GM19043 (cell line): ENCODE data around the gene GPR153.
"Not testable (repeated sequence)": the region's sequence is repeated elsewhere in the genome, so short reads cannot be mapped to it uniquely, and the experiment has no call there.

Experiments used
- ATAC-seq: cut with Tn5 transposase; IDR thresholded peaks from one replicate; pipeline ENCODE4 v1.9.1; 2021; ENCODE audit warnings: low read depth; ENCODE audit not compliant: unreplicated experiment

The GPR153 gene

GRCh38 chr1:6237093-6237492 lies 23.8 kb downstream of the GPR153 start:
- ATAC-seq = no peak

- no peak for ATAC-seq
Observed at GRCh38 chr1:6235296-6235677, 25.6 kb downstream of the GPR153 start.

GRCh38 chr1:6234502-6235295 lies 26.2 kb downstream of the GPR153 start:
- ATAC-seq = no peak

- ATAC-seq = no peak
Observed at GRCh38 chr1:6233376-6233775, 27.5 kb downstream of the GPR153 start.

GRCh38 chr1:6225651-6226050 lies 35.2 kb downstream of the GPR153 start:
- no peak for ATAC-seq

- no peak for ATAC-seq
Observed at GRCh38 chr1:6224718-6225117, 36.2 kb downstream of the GPR153 start.

GRCh38 chr1:6223617-6224016 lies 37.3 kb downstream of the GPR153 start:
- no peak for ATAC-seq

- ATAC-seq = no peak
Observed at GRCh38 chr1:6222636-6223035, 38.3 kb downstream of the GPR153 start.

GRCh38 chr1:6221210-6221784 lies 39.6 kb downstream of the GPR153 start:
- no peak for ATAC-seq

- no peak for ATAC-seq
Observed at GRCh38 chr1:6220236-6220635, 40.7 kb downstream of the GPR153 start.

GRCh38 chr1:6219641-6220040 lies 41.3 kb downstream of the GPR153 start:
- not testable (repeated sequence) for ATAC-seq

- ATAC-seq = no peak
Observed at GRCh38 chr1:6218375-6219164, 42.3 kb downstream of the GPR153 start.

GRCh38 chr1:6212193-6212959 lies 48.5 kb downstream of the GPR153 start:
- no peak for ATAC-seq

- ATAC-seq = no peak
Observed at GRCh38 chr1:6211731-6212130, 49.2 kb downstream of the GPR153 start.

GRCh38 chr1:6210591-6211355 lies 50.1 kb downstream of the GPR153 start:
- ATAC-seq = no peak

GRCh38 chr1:6209661-6210580 lies 51.0 kb downstream of the GPR153 start:
- ATAC-seq = no peak

- no peak for ATAC-seq
Observed at GRCh38 chr1:6208723-6209660, 51.9 kb downstream of the GPR153 start.

- ATAC-seq = no peak
Observed at GRCh38 chr1:6207921-6208320, 53.0 kb downstream of the GPR153 start.
